DMS 273 treated with DMSO at 0.1 percent for 48 hours (cell line): Measurements from ENCODE around the gene DKKL1.
"Not testable (repeated sequence)": the region's sequence is repeated elsewhere in the genome, so short reads cannot be mapped to it uniquely, and the experiment has no call there.

Source experiments
- DNase-seq: peaks from one replicate; lab custom pipeline; 2025; lab: John Stamatoyannopoulos, UW

Gene DKKL1

GRCh38 chr19:49363268-49364082 lies at the start of gene DKKL1:
DKKL1 (plus strand) TSS chr19:49363877; CDS start chr19:49363999, 122 bp downstream.
- DNase-seq: peak; percentile 90

GRCh38 chr19:49315111-49315510 lies 48.6 kb upstream of the DKKL1 start:
- no peak for DNase-seq

- no peak for DNase-seq
Observed at GRCh38 chr19:49316284-49316683, 47.4 kb upstream of the DKKL1 start.

GRCh38 chr19:49318296-49318695 lies 45.4 kb upstream of the DKKL1 start:
- no peak for DNase-seq

- no peak for DNase-seq
Observed at GRCh38 chr19:49324801-49325576, 38.7 kb upstream of the DKKL1 start, which contains the start of gene SLC6A16. SLC6A16 (minus strand) TSS chr19:49325191; CDS start chr19:49311347, 13,844 bp downstream.

- not testable (repeated sequence) for DNase-seq
Observed at GRCh38 chr19:49325756-49326155, 37.9 kb upstream of the DKKL1 start.

GRCh38 chr19:49326165-49326704 lies 37.4 kb upstream of the DKKL1 start:
- DNase-seq: no peak

GRCh38 chr19:49327878-49328544 lies 35.7 kb upstream of the DKKL1 start:
- no peak for DNase-seq

- DNase-seq: no peak
Observed at GRCh38 chr19:49328741-49329140, 34.9 kb upstream of the DKKL1 start.

GRCh38 chr19:49331187-49331586 lies 32.5 kb upstream of the DKKL1 start:
- DNase-seq: not testable (repeated sequence)

GRCh38 chr19:49331616-49332055 lies 32.0 kb upstream of the DKKL1 start:
- peak; percentile 47 for DNase-seq

- not testable (repeated sequence) for DNase-seq
Observed at GRCh38 chr19:49332691-49333417, 30.8 kb upstream of the DKKL1 start.

- no peak for DNase-seq
Observed at GRCh38 chr19:49333418-49333805, 30.3 kb upstream of the DKKL1 start.

GRCh38 chr19:49333811-49334288 lies 29.8 kb upstream of the DKKL1 start:
- no peak for DNase-seq

GRCh38 chr19:49335071-49335783 lies 28.4 kb upstream of the DKKL1 start, which contains the start of gene CD37:
CD37 (plus strand) TSS chr19:49335406; CDS start chr19:49335541, 135 bp downstream.
- no peak for DNase-seq

GRCh38 chr19:49335784-49336481 lies 27.7 kb upstream of the DKKL1 start:
- no peak for DNase-seq

- no peak for DNase-seq
Observed at GRCh38 chr19:49336482-49337266, 27.0 kb upstream of the DKKL1 start.

GRCh38 chr19:49337267-49338022 lies 26.2 kb upstream of the DKKL1 start:
- DNase-seq: no peak
